ENCODE measurements around the gene NEDD4L. TPM values are rescaled to one million over a fixed set of nuclear protein-coding genes. Genes with fewer than 3 reads are reported as not detected.

NEDD4L gene
- total RNA-seq, 1 donor from 2014 or later, result 41.1 TPM

DNA sequence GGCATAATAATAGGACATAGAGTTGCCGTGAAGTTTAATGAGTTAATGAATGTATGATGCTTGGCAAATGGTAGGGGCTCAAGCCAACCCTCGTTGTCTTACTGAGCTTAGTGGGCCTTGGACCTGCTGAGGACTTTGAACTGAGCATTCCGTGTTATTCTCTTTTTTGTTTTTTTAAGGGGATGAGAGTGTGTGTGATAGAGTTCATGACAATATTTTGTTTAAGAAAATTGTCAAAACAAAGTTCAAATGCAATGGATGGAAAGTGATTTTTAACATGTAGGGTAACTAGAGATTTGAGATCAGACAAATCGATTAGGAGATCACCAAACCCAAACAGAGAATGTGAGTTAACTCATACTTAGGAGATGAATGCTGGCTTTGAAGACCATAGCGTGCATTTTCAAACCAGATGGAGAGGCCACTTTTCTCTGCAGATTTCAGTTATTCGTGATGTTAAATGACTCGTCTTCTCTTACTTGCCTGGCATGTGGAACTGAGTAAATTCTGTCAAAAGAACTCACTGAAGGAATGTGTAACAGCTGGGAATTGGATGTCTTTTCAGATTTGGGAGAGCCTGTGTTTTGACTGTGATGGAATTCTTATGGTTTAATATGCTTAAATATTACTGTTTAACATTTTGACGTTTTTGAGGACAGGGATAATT, 88.7 kb downstream of the NEDD4L start:
- DNase-seq (ENCODE audit: extremely low spot score, unreplicated experiment), result no peak
- TF ChIP-seq, protein P1, sequence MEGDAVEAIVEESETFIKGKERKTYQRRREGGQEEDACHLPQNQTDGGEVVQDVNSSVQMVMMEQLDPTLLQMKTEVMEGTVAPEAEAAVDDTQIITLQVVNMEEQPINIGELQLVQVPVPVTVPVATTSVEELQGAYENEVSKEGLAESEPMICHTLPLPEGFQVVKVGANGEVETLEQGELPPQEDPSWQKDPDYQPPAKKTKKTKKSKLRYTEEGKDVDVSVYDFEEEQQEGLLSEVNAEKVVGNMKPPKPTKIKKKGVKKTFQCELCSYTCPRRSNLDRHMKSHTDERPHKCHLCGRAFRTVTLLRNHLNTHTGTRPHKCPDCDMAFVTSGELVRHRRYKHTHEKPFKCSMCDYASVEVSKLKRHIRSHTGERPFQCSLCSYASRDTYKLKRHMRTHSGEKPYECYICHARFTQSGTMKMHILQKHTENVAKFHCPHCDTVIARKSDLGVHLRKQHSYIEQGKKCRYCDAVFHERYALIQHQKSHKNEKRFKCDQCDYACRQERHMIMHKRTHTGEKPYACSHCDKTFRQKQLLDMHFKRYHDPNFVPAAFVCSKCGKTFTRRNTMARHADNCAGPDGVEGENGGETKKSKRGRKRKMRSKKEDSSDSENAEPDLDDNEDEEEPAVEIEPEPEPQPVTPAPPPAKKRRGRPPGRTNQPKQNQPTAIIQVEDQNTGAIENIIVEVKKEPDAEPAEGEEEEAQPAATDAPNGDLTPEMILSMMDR (IDR thresholded peaks at IDR 0.05), result no peak
- no peak overlapping the region for H3K4me3 Mint-ChIP-seq (ENCODE audit: unreplicated experiment)
- no peaks in the 10 kb centered on the region for H3K36me3 Mint-ChIP-seq (ENCODE audit: unreplicated experiment)
- H3K27ac Mint-ChIP-seq (ENCODE audit: unreplicated experiment), result no peak overlapping the region
- no peaks in the 10 kb centered on the region for H3K9me3 Mint-ChIP-seq (ENCODE audit: unreplicated experiment)
- H3K4me1 Mint-ChIP-seq (ENCODE audit: unreplicated experiment), result peaks cover 16% of the 10 kb centered on the region
- no peaks in the 10 kb centered on the region for H3K27me3 Mint-ChIP-seq (ENCODE audit: unreplicated experiment)

DNA sequence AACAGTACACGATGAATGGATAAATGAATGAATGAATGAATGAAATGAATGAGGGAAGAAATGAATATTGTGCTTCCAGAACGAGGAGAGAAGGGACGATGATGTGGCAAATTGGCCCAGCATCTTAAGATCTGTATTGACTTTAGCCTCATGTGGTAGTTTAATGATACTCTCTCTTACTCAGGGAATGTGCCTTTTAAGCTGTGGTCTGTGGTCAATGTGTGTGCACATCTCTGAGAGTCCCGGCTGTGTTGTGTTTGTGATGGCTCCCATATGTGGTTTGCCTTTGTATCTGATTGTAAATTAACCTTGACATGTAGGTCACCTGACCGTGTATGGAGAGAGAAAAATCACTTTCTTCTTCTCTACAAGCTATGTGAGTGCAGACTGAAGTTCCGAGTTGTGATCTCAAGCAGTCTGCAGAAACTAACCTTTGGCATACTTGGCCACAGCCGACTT, 91.2 kb downstream of the NEDD4L start:
- Mint-ChIP-seq H3K9me3 (ENCODE audit: unreplicated experiment) (no peaks in the 10 kb centered on the region), H3K36me3 (ENCODE audit: unreplicated experiment) (no peaks in the 10 kb centered on the region), H3K4me3 (ENCODE audit: unreplicated experiment) (no peak overlapping the region), H3K4me1 (ENCODE audit: unreplicated experiment) (peaks cover 13% of the 10 kb centered on the region), H3K27ac (ENCODE audit: unreplicated experiment) (no peak overlapping the region), H3K27me3 (ENCODE audit: unreplicated experiment) (no peaks in the 10 kb centered on the region)
- DNase-seq (ENCODE audit: extremely low spot score, unreplicated experiment), result no peak
- TF ChIP-seq, protein P1 (IDR thresholded peaks at IDR 0.05), result no peak

DNA sequence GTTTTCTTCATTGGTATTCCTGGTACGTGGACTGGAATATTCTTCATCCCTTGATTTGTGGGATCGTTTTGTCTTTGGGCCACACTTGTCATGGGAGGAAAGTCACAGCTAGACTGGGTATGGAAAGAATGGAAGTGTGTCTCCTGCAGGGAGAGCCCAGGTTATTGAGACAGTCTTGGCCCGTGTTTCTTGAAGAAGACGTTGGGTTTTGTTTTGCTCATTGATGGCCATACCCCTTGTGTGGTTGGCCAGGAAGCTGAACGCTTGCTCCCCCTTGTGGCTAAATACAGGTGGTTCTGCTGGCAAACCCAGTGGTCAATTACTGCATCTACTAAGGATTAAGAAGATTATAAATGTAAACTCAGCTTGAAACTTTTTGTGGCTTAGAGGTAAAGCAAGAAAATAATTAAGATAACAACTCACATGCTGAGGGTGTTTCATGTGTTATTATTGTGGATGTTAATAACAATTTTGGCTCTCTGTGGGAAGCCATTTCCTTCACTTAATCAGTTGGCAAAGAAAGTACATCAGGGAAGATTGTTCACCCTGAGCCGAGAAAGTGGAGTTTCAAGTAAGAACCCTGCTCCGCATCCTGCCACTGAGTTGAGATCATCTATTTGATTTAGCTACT, 91.8 kb downstream of the NEDD4L start:
- TF ChIP-seq, protein P1 (IDR thresholded peaks at IDR 0.05), result peak; percentile 74
- Mint-ChIP-seq H3K27me3 (ENCODE audit: unreplicated experiment) (no peaks in the 10 kb centered on the region), H3K4me1 (ENCODE audit: unreplicated experiment) (peaks cover 13% of the 10 kb centered on the region), H3K4me3 (ENCODE audit: unreplicated experiment) (no peak overlapping the region), H3K36me3 (ENCODE audit: unreplicated experiment) (no peaks in the 10 kb centered on the region), H3K27ac (ENCODE audit: unreplicated experiment) (peak overlapping the region; percentile 2), H3K9me3 (ENCODE audit: unreplicated experiment) (no peaks in the 10 kb centered on the region)
- DNase-seq (ENCODE audit: extremely low spot score, unreplicated experiment), result no peak

DNA sequence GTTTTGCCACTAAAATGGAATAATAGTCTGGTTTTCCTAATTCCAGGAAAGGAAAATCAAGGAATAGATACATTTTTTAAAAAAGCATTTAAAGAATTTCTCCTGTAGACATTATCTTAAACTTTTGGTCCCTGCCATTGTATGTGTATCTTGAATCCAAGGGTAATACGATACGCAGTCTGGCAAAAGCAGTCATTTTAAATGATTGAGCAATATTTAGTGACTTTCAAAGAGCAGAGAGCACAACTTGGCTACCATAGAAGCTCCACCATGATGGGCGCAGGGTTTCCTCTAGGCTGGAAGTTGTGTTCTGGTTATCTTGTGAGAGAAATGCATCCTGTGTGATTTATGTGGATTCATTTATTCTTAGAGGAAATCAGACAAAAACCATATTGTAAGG, 92.9 kb downstream of the NEDD4L start:
- TF ChIP-seq, protein P1 (IDR thresholded peaks at IDR 0.05), result no peak
- peaks cover 13% of the 10 kb centered on the region for H3K4me1 Mint-ChIP-seq (ENCODE audit: unreplicated experiment)
- DNase-seq (ENCODE audit: extremely low spot score, unreplicated experiment), result no peak
- H3K36me3 Mint-ChIP-seq (ENCODE audit: unreplicated experiment), result no peaks in the 10 kb centered on the region
- H3K27me3 Mint-ChIP-seq (ENCODE audit: unreplicated experiment), result no peaks in the 10 kb centered on the region
- H3K4me3 Mint-ChIP-seq (ENCODE audit: unreplicated experiment), result no peak overlapping the region
- no peaks in the 10 kb centered on the region for H3K9me3 Mint-ChIP-seq (ENCODE audit: unreplicated experiment)
- H3K27ac Mint-ChIP-seq (ENCODE audit: unreplicated experiment), result no peak overlapping the region
